GM21360 (cell line): Measurements from ENCODE around the gene BNC2.

Experiments used
- ATAC-seq: cut with Tn5 transposase; IDR thresholded peaks from one replicate; pipeline ENCODE4 v1.9.1; 2021; ENCODE audit warnings: mild to moderate bottlenecking, moderate library complexity; ENCODE audit not compliant: unreplicated experiment

Gene BNC2

DNA sequence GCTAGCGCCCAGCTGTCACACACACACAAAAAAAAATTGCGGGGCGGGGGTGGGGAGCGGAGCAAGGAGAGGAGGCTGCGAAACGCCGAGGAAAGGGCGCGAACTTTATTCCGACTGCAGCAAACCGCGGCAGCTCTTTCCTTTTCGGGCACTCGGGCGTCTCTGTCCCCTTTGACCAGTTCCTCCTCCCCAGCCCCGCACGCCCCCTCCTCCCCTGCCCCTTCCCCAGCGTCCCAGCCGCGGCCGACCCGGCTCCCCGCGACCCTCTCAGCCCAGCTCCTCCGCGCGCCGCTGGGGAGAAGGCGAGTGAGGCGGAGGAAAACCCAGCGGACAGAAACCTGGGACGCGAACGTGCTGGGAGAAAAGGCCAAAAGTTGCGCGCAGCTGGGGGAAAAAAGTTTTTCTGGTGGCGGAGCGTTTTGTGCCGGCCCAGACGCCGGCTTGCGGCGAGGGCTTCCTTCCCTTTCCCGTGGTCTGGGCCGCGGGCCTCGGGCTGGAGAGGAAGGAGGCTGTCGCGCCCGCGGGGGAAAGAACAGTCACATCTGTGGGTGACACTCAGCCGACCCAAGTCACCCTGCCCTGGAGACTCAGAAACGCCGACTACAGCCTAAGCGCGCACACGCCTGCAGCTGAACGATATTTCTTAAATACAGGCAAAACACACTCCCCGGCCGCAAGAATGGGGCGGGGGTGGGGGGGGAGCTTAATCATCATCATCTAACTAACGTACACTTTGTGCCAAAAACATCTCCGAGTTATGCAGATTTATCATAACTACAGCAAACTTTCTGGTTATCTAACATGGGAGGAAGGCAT lies 1.1 kb upstream of the BNC2 start:
- ATAC-seq, result no peak

GRCh38 chr9:16869882-16870595 lies 431 bp downstream of the BNC2 start:
- ATAC-seq, result no peak

GRCh38 chr9:16869131-16869881 lies 1.2 kb downstream of the BNC2 start:
- ATAC-seq, result no peak

- no peak for ATAC-seq
Measured at GRCh38 chr9:16868701-16869100, 1.8 kb downstream of the BNC2 start.

- ATAC-seq, result no peak
Measured at GRCh38 chr9:16867576-16868311, 2.7 kb downstream of the BNC2 start.

GRCh38 chr9:16866587-16866986 lies 3.9 kb downstream of the BNC2 start:
- ATAC-seq, result no peak

DNA sequence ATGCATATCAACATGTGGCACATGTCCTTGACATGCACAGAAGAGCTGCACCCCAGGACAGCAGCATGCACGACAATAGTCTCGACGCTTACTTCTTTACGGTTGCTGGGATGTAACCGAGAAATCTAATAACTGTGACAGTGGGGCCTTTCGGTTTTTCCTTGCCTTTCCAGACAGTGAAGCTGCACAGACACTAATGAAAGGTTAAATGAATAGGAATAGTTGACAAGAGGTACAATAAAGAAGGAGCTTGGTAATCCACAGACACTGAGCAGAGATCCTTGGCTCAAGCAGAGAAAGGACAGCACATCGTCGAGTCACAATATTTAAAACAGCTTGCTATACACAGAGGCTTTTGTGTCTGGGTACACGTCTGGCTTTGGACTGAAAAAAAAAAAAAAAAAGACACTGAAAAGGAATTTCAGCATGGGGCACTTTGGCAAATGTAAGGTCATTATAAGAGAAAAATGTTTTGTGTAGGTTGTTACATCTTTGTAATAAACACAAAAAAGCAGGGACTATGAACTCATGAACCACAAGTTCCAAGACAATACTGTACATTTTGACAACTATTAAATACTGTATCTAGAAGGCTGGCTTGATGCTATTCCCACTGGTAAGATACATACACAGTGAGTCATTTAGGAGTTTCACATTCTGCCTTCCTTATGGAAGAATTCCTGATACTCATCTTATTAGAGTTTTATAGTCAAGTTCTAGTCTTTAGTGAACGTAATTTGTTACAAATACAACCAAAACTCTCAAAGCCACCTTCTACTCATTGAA lies 5.6 kb downstream of the BNC2 start:
- ATAC-seq, result no peak

DNA sequence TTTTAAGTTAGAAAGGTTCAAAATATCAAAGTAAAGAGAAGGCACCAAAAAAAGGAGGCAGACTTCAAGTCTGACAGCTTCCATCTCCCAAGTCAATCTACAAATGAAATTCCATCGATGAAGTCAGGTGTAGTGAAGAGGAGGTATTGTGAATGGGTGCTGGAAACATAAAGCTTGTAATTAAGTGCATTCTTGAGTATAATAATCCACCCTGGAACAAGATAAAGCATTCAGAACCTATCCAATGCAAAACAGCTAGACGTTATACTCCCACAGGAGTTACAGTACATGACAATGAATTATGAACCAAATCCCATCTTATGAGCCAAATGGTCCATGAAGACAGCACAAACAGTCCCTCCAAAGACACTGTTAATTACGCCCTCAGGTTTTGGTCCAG lies 22.3 kb downstream of the BNC2 start:
- ATAC-seq, result no peak

GRCh38 chr9:16846986-16847385 lies 23.5 kb downstream of the BNC2 start:
- ATAC-seq, result no peak

GRCh38 chr9:16846367-16846766 lies 24.1 kb downstream of the BNC2 start:
- no peak for ATAC-seq

DNA sequence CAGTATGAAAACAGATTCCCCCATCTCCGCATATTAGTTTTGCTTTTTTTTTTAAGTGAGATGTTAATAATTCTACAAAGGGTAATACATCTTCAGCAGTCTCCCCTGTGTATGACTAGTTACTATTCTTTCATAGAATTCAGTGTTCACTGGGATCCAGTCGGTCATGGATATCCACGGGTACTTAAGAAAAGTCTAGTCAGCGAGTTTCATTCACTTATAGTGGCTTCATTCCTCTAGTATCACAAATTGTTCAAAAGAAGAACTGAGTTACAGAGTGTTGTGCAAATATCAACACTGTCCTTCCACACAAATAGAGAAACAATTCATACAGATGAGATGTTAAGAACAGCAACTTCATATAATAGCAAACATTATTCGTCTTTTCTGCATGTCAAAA lies 35.7 kb downstream of the BNC2 start:
- ATAC-seq, result no peak

GRCh38 chr9:16833296-16833835 lies 37.1 kb downstream of the BNC2 start:
- no peak for ATAC-seq

- ATAC-seq, result no peak
Measured at GRCh38 chr9:16832101-16832500, 38.4 kb downstream of the BNC2 start.

GRCh38 chr9:16830806-16831205 lies 39.7 kb downstream of the BNC2 start:
- no peak for ATAC-seq

DNA sequence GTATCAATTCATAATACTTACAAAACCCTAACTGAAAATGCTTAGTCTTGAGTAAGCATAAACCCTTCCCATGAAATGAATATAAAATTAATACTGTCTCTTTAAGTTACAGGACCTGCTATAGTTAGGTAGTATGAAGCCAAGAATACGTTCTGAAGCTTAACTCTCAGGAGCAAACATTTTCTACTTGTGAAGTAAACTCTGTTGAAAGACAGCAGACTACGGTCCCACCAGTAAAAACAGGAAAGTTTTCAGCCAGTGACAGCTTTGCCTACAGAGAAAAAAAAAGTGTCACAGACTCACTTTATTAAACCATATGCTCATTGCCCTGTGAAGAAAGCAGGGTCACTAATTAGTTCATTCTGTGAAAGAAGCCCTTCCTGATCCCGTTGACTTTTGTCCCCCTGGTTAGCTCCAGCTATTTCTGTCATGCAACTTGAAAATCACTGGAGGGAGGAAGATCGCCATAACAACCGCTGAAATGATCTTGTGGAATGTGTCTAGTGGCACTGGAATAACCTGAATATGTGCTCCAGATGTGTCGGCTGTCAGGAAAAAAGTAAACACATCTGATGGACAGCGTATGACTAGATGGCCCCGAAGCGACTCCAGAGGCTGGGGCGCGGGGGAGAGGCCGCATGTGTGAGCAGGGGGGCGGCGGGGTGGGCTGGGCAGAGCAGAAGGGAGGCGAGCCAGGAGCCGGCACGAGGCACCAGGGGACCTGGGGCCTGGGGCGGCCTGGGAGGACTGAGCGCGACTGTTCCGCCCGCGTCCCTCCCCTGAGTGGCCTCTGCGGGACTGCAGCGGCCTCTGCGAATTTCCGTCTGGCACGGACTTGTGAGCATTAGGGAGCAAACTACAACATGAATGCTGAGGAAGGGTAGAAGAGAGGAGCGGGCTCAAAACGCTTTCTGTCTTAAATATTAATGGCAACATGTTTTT lies 41.9 kb downstream of the BNC2 start:
- ATAC-seq, result no peak

- ATAC-seq, result no peak
Measured at GRCh38 chr9:16825971-16826625, 44.4 kb downstream of the BNC2 start.

- no peak for ATAC-seq
Measured at GRCh38 chr9:16825331-16825725, 45.1 kb downstream of the BNC2 start.
